NCI-H146 treated with DMSO at 0.1 percent for 48 hours (cell line): Measurements from ENCODE around the gene GARS1.

Experiments
- DNase-seq: peaks from one replicate; lab custom pipeline; 2025; ENCODE audit not compliant: unreplicated experiment; lab: John Stamatoyannopoulos, UW

The GARS1 gene

GRCh38 chr7:30654296-30655090 is 59.8 kb downstream of the GARS1 start:
- DNase-seq, result no peak

GRCh38 chr7:30655096-30655970 is 60.7 kb downstream of the GARS1 start:
- DNase-seq, result no peak

- DNase-seq, result no peak
Observed at GRCh38 chr7:30656006-30656957, 61.6 kb downstream of the GARS1 start.

- no peak for DNase-seq
Observed at GRCh38 chr7:30657131-30657530, 62.5 kb downstream of the GARS1 start.

GRCh38 chr7:30658479-30659074 is 63.9 kb downstream of the GARS1 start:
- no peak for DNase-seq

GRCh38 chr7:30659312-30659711 is 64.6 kb downstream of the GARS1 start:
- no peak for DNase-seq

- DNase-seq, result peak; percentile 28
Observed at GRCh38 chr7:30660331-30661255, 65.9 kb downstream of the GARS1 start.

GRCh38 chr7:30661926-30662325 is 67.2 kb downstream of the GARS1 start:
- no peak for DNase-seq

- no peak for DNase-seq
Observed at GRCh38 chr7:30662431-30662939, 67.8 kb downstream of the GARS1 start.

GRCh38 chr7:30663414-30663813 is 68.7 kb downstream of the GARS1 start:
- no peak for DNase-seq

- no peak for DNase-seq
Observed at GRCh38 chr7:30664184-30664885, 69.7 kb downstream of the GARS1 start.

- no peak for DNase-seq
Observed at GRCh38 chr7:30665043-30665442, 70.4 kb downstream of the GARS1 start.

- DNase-seq, result no peak
Observed at GRCh38 chr7:30665449-30665848, 70.8 kb downstream of the GARS1 start.

- no peak for DNase-seq
Observed at GRCh38 chr7:30667172-30667571, 72.5 kb downstream of the GARS1 start.

- DNase-seq, result no peak
Observed at GRCh38 chr7:30668102-30668501, 73.4 kb downstream of the GARS1 start.

- no peak for DNase-seq
Observed at GRCh38 chr7:30671793-30672465, 77.3 kb downstream of the GARS1 start.

GRCh38 chr7:30674420-30674819 is 79.7 kb downstream of the GARS1 start:
- no peak for DNase-seq

- DNase-seq, result peak; percentile 18
Observed at GRCh38 chr7:30674876-30675275, 80.2 kb downstream of the GARS1 start.
